ENCODE results near the gene CABLES1. TPM values are rescaled to one million over a fixed set of nuclear protein-coding genes. Genes with fewer than 3 reads are reported as not detected.
"Not testable (repeated sequence)": the region's sequence is repeated elsewhere in the genome, so short reads cannot be mapped to it uniquely, and the experiment has no call there.

The CABLES1 gene
- total RNA-seq, 4 donors from 2014 or later, result 28.1 to 43.8 (median 37.6) TPM

GRCh38 chr18:23155537-23155936, 20.3 kb downstream of the CABLES1 start:
- 72 to 78% methylated on average over 5 of the region's 5 CpGs for WGBS, 2 donors

GRCh38 chr18:23156134-23156533, 20.8 kb downstream of the CABLES1 start:
- TF ChIP-seq CTCF (IDR thresholded peaks at IDR 0.05) (no peak), POLR2A (IDR thresholded peaks at IDR 0.05) (no peak)
- Histone ChIP-seq H3K9me3 (no peaks in the 10 kb centered on the region), H3K4me3 (replicated peaks in 1 of 3) (no peak overlapping the region), H3K4me1 (no peaks in the 10 kb centered on the region), H3K27me3 (no peaks in the 10 kb centered on the region), H3K27ac (no peak overlapping the region), H3K36me3 (no peaks in the 10 kb centered on the region)
- no peak for DNase-seq
- intact Hi-C loops (cut with DNase I), result no loop called here
- 74 to 80% methylated on average over 7 of the region's 7 CpGs for WGBS, 2 donors

More at GRCh38 chr18:23155537-23155936, 20.3 kb downstream of the CABLES1 start:
- Histone ChIP-seq H3K4me1 (no peaks in the 10 kb centered on the region), H3K27ac (no peak overlapping the region), H3K9me3 (no peaks in the 10 kb centered on the region), H3K4me3 (replicated peaks in 1 of 3) (no peak overlapping the region), H3K36me3 (no peaks in the 10 kb centered on the region), H3K27me3 (no peaks in the 10 kb centered on the region)
- DNase-seq, result no peak
- TF ChIP-seq CTCF (IDR thresholded peaks at IDR 0.05), result no peak
- no peak for TF ChIP-seq POLR2A (IDR thresholded peaks at IDR 0.05)
- intact Hi-C loops (cut with DNase I), result no loop called here

GRCh38 chr18:23158058-23158457, 22.8 kb downstream of the CABLES1 start:
- intact Hi-C loops (cut with DNase I), result no loop called here
- Histone ChIP-seq H3K4me1 (no peaks in the 10 kb centered on the region), H3K27me3 (no peaks in the 10 kb centered on the region), H3K36me3 (no peaks in the 10 kb centered on the region), H3K27ac (no peak overlapping the region), H3K4me3 (replicated peaks in 1 of 3) (no peak overlapping the region), H3K9me3 (no peaks in the 10 kb centered on the region)
- TF ChIP-seq CTCF (IDR thresholded peaks at IDR 0.05) (no peak), POLR2A (IDR thresholded peaks at IDR 0.05) (no peak)
- WGBS, 2 donors, result 91 to 100% methylated on average over 2 of the region's 2 CpGs
- no peak for DNase-seq

- WGBS, 2 donors, result 93 to 94% methylated on average over 14 of the region's 14 CpGs
- intact Hi-C loops (cut with DNase I); H3K4me3 ChIP-seq (replicated peaks in 1 of 3); H3K27ac ChIP-seq; H3K4me1 ChIP-seq; H3K9me3 ChIP-seq; DNase-seq; H3K27me3 ChIP-seq; H3K36me3 ChIP-seq: not testable (repeated sequence)
These were observed 23.6 kb downstream of the CABLES1 start for GRCh38 chr18:23158884-23159283.

GRCh38 chr18:23159344-23159743, 24.1 kb downstream of the CABLES1 start:
- intact Hi-C loops (cut with DNase I), result no loop called here
- no peak overlapping the region for H3K27ac ChIP-seq
- TF ChIP-seq CTCF (IDR thresholded peaks at IDR 0.05) (no peak), POLR2A (IDR thresholded peaks at IDR 0.05) (no peak)

GRCh38 chr18:23162473-23162872, 27.2 kb downstream of the CABLES1 start:
- Histone ChIP-seq H3K36me3 (no peaks in the 10 kb centered on the region), H3K27me3 (no peaks in the 10 kb centered on the region), H3K9me3 (no peaks in the 10 kb centered on the region), H3K4me1 (no peaks in the 10 kb centered on the region), H3K4me3 (replicated peaks in 1 of 3) (no peak overlapping the region), H3K27ac (no peak overlapping the region)
- 92 to 94% methylated on average over 6 of the region's 6 CpGs for WGBS, 2 donors
- intact Hi-C loops (cut with DNase I), result no loop called here
- DNase-seq, result no peak
- TF ChIP-seq POLR2A (IDR thresholded peaks at IDR 0.05), result no peak

More at GRCh38 chr18:23159344-23159743, 24.1 kb downstream of the CABLES1 start:
- H3K27me3 ChIP-seq, result no peaks in the 10 kb centered on the region
- no peaks in the 10 kb centered on the region for H3K9me3 ChIP-seq
- no peaks in the 10 kb centered on the region for H3K4me1 ChIP-seq
- no peak overlapping the region for H3K4me3 ChIP-seq (replicated peaks in 1 of 3)
- no peak for DNase-seq
- WGBS, 2 donors, result 88 to 93% methylated on average over 7 of the region's 7 CpGs
- no peaks in the 10 kb centered on the region for H3K36me3 ChIP-seq

Data from thyroid gland (tissue), 4 donors.